A673 (cell line): ENCODE measurements around the gene LAMA4.

Source experiments
- EZH2 ChIP-seq: fragments of 200-600 bp; sonication (generic); IDR thresholded peaks from 2 replicates; pipeline ENCODE4 v1.6.1; 2017; ENCODE audit warnings: borderline replicate concordance, low read depth, mild to moderate bottlenecking, mixed read lengths, antibody characterized with exemption, low read length; ENCODE audit not compliant: poor library complexity, severe bottlenecking
- TF ChIP-seq, protein P1 (sequence below): fragments of 300-800, 200-600 bp; sonication (generic); conservative IDR thresholded peaks from 2 replicates; pipeline ENCODE4 v1.5.1; 2017; ENCODE audit warnings: low read depth, mild to moderate bottlenecking, antibody characterized with exemption, low read length, moderate library complexity, mixed read lengths

DNA sequence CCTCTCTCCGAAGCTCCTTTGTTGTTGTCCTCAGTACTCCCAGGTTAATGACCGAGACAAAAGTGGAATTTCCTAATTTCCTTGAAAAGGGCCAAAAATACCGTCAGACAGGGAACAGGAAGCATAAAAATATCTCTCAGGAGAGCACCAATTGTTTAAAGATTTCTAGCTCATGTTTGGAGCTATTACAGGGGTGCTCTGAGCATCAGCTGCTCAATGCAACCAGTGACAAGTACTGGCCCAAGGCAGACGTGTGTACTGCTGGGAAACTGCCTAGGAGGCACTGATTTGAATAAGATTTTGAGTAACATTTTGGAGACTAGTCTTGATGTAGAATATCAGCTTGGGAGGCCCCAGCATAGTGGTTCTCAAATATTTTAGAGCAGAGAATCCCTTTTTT, 17.3 kb downstream of the LAMA4 start:
- TF ChIP-seq, protein P1, sequence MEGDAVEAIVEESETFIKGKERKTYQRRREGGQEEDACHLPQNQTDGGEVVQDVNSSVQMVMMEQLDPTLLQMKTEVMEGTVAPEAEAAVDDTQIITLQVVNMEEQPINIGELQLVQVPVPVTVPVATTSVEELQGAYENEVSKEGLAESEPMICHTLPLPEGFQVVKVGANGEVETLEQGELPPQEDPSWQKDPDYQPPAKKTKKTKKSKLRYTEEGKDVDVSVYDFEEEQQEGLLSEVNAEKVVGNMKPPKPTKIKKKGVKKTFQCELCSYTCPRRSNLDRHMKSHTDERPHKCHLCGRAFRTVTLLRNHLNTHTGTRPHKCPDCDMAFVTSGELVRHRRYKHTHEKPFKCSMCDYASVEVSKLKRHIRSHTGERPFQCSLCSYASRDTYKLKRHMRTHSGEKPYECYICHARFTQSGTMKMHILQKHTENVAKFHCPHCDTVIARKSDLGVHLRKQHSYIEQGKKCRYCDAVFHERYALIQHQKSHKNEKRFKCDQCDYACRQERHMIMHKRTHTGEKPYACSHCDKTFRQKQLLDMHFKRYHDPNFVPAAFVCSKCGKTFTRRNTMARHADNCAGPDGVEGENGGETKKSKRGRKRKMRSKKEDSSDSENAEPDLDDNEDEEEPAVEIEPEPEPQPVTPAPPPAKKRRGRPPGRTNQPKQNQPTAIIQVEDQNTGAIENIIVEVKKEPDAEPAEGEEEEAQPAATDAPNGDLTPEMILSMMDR: no peak
- TF ChIP-seq EZH2: no peak
